ENCODE results near the gene GALNT9. TPM values are rescaled to one million over a fixed set of nuclear protein-coding genes. Genes with fewer than 3 reads are reported as not detected.

Gene GALNT9
- total and polyA plus RNA-seq, 9 donors, result 0.12 to 21.9 (median 1.3) TPM; not detected in 1

- Histone ChIP-seq H3K9me3 (no peaks in the 10 kb centered on the region), H3K27me3 (no peaks in the 10 kb centered on the region)
- intact Hi-C loops (cut with DNase I), result no loop called here
These were observed 35.0 kb downstream of the GALNT9 start for GRCh38 chr12:132294121-132295034.

GRCh38 chr12:132292328-132293319 lies 36.8 kb downstream of the GALNT9 start:
- H3K4me1 ChIP-seq (ENCODE audit: insufficient read depth), result no peaks in the 10 kb centered on the region
- intact Hi-C loops (cut with DNase I), result no loop called here
- TF ChIP-seq POLR2A (IDR thresholded peaks at IDR 0.05) (no peak), EP300 (IDR thresholded peaks at IDR 0.05) (no peak), CTCF (IDR thresholded peaks at IDR 0.05) (no peak)
- no peak overlapping the region for H3K27ac ChIP-seq
- no peak for DNase-seq
- no peaks in the 10 kb centered on the region for H3K27me3 ChIP-seq
- no peak overlapping the region for H3K4me3 ChIP-seq
- H3K36me3 ChIP-seq, result no peaks in the 10 kb centered on the region
- WGBS, 3 donors, result 87 to 91% (median 90%) methylated on average over 33 of the region's 33 CpGs
- H3K9me3 ChIP-seq, result no peaks in the 10 kb centered on the region

More at GRCh38 chr12:132294121-132295034, 35.0 kb downstream of the GALNT9 start:
- Histone ChIP-seq H3K27ac (no peak overlapping the region), H3K4me1 (ENCODE audit: insufficient read depth) (no peaks in the 10 kb centered on the region), H3K36me3 (no peaks in the 10 kb centered on the region), H3K4me3 (no peak overlapping the region)
- WGBS, 3 donors, result 43 to 53% (median 51%) methylated on average over 24 of the region's 24 CpGs
- TF ChIP-seq CTCF (IDR thresholded peaks at IDR 0.05), result no peak
- no peak for TF ChIP-seq POLR2A (IDR thresholded peaks at IDR 0.05)
- no peak for TF ChIP-seq EP300 (IDR thresholded peaks at IDR 0.05)
- DNase-seq, result no peak

- intact Hi-C loops (cut with DNase I), result no loop called here
- no peak overlapping the region for H3K27ac ChIP-seq
- no peak for TF ChIP-seq EP300 (IDR thresholded peaks at IDR 0.05)
- no peak for TF ChIP-seq CTCF (IDR thresholded peaks at IDR 0.05)
- TF ChIP-seq POLR2A (IDR thresholded peaks at IDR 0.05), result no peak
- DNase-seq, result no peak
- 84 to 90% (median 88%) methylated on average over 28 to 29 of the region's 30 CpGs for WGBS, 3 donors
- no peaks in the 10 kb centered on the region for H3K4me1 ChIP-seq (ENCODE audit: insufficient read depth)
- H3K4me3 ChIP-seq, result no peak overlapping the region
- H3K9me3 ChIP-seq, result no peaks in the 10 kb centered on the region
- no peaks in the 10 kb centered on the region for H3K27me3 ChIP-seq
- no peaks in the 10 kb centered on the region for H3K36me3 ChIP-seq
These were observed 37.8 kb downstream of the GALNT9 start for GRCh38 chr12:132291402-132292175.

- DNase-seq, result no peak
- intact Hi-C loops (cut with DNase I), result no loop called here
- WGBS, 3 donors, result 90 to 97% (median 93%) methylated on average over 12 of the region's 12 CpGs
- Histone ChIP-seq H3K9me3 (no peaks in the 10 kb centered on the region), H3K27ac (no peak overlapping the region), H3K4me1 (ENCODE audit: insufficient read depth) (peaks cover 2% of the 10 kb centered on the region), H3K4me3 (no peak overlapping the region), H3K27me3 (no peaks in the 10 kb centered on the region), H3K36me3 (no peaks in the 10 kb centered on the region)
- no peak for TF ChIP-seq POLR2A (IDR thresholded peaks at IDR 0.05)
- no peak for TF ChIP-seq EP300 (IDR thresholded peaks at IDR 0.05)
- TF ChIP-seq CTCF (IDR thresholded peaks at IDR 0.05), result no peak
These were observed 39.2 kb downstream of the GALNT9 start for GRCh38 chr12:132290203-132290540.

All from ovary (tissue), 9 donors.